GM12892 (cell line): ENCODE measurements around the gene TAF1.
"Not testable (repeated sequence)": the region's sequence is repeated elsewhere in the genome, so short reads cannot be mapped to it uniquely, and the experiment has no call there.

Experiments used
- DNase-seq: peaks from one replicate; pipeline ENCODE4 v3.0.0; 2011; ENCODE audit not compliant: insufficient read length
- FAIRE-seq: peaks from 2 replicates; lab custom pipeline; 2011; peaks lifted over from hg19 to GRCh38; lab: Jason Lieb, UNC
- POLR2A ChIP-seq: IDR thresholded peaks from 2 replicates; pipeline ENCODE4 v1.6.1; 2011; ENCODE audit warnings: low read depth, low read length, control low read depth
- POLR2AphosphoS5 ChIP-seq: IDR thresholded peaks from 2 replicates; pipeline ENCODE4 v1.6.1; 2011; ENCODE audit warnings: low read depth, low read length, control low read depth
- TAF1 ChIP-seq: IDR thresholded peaks from 2 replicates; pipeline ENCODE4 v1.6.1; 2011; ENCODE audit warnings: low read depth, mild to moderate bottlenecking, control low read depth, low read length, borderline replicate concordance

TAF1 gene

DNA sequence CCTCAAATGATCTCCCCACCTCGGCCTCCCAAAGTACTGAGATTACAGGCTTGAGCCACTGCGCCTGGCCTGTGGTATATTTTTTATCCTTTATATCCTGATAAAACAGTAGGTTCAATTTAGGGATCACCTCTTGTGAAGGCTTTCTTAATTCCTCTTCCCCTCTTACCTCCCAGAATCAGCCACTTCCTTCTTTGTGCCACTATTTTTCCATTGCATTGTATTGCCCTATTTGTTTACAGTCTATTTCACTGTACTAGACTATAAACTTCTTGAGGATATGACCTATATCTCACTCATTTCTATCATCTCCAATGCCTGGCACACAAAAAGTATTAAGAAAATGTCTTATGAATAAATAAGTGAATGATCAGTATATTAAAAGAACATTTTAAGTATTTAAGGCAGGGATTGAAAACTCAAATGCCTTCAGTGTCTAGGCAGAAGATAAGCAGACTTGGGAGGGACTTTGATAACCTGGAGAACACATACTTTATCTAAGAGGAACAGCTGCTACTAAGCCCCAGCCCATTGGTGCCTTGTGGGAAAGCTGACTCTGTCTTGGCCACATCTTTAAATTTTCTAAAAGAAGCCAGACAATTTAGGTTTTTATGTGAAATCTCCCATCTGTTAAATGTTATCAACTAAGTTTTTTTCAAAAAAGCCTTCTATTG is 84.4 kb downstream of the TAF1 start:
- TF ChIP-seq POLR2A (no peak), POLR2AphosphoS5 (no peak), TAF1 (no peak)

DNA sequence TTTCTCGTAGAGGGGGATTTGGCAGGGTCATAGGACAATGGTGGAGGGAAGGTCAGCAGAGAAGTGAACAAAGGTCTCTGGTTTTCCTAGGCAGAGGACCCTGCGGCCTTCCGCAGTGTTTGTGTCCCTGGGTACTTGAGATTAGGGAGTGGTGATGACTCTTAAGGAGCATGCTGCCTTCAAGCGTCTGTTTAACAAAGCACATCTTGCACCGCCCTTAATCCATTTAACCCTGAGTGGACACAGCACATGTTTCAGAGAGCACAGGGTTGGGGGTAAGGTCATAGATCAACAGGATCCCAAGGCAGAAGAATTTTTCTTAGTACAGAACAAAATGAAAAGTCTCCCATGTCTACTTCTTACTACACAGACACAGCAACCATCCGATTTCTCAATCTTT is 85.4 kb downstream of the TAF1 start:
- FAIRE-seq, DNase-seq: not testable (repeated sequence)

More for the DNA sequence above, 84.4 kb downstream of the TAF1 start:
- FAIRE-seq, result no peak
- no peak for DNase-seq

DNA sequence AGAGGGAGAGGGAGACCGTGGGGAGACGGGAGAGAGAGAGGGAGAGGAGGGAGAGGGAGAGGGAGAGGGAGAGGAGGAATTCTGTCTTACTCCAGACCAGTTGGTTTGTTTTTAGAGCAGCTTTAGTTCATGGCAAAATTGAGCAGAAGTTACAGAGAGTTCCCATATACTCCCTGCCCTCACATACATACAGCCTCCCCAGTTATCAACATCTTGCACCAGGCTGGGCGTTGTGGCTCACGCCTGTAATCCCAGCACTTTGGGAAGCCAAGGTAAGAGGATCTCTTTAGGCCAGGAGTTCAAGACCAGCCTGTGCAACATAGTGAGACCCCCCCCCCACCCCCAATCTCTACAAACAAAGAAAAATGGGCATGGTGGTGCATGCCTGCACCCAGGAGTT is 86.9 kb downstream of the TAF1 start:
- no peak for TF ChIP-seq POLR2AphosphoS5
- no peak for TF ChIP-seq POLR2A
- TF ChIP-seq TAF1, result no peak

DNA sequence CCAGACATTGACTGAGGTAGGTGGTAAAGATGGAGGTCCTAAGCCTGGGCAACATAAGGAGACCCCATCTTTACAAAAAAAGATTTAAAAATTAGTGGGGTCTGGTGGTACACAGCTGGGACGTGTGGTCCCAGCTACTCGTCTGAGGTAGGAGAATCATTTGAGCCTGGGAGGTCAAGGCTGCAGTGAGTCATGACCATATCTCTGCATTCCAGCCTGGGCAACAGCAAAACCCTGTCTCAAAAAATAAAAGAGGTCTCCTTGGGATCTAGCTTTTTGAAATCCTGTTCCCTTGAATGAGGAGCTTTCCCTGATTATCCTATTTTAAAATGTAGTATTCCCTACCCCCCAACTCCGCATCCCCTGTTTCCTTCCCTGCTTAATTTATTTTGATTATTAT is 88.1 kb downstream of the TAF1 start:
- TF ChIP-seq POLR2AphosphoS5 (no peak), POLR2A (no peak)
- DNase-seq, result no peak
- FAIRE-seq, result no peak

More for the DNA sequence above, 86.9 kb downstream of the TAF1 start:
- DNase-seq (no peak), FAIRE-seq (no peak)

DNA sequence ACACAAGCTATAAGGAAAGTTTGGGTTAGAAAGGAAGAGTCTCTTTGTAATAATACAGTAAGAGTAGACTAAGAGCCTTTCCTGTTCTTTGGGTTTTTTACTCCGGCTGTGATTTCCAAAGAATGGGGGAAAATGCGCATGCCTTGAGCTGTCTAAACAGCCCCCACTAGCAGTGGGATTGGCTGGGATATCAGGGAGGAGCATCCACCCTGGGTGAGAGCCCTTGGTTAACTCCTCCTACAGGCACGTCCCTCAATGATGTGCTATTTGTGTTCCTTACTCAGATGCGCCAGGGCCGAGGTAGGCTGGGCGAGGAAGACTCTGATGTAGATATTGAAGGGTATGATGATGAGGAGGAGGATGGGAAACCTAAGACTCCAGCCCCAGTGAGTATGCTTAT is 92.7 kb downstream of the TAF1 start:
- no peak for FAIRE-seq
- DNase-seq, result no peak
- no peak for TF ChIP-seq TAF1
- TF ChIP-seq POLR2A, result no peak
- TF ChIP-seq POLR2AphosphoS5, result no peak

DNA sequence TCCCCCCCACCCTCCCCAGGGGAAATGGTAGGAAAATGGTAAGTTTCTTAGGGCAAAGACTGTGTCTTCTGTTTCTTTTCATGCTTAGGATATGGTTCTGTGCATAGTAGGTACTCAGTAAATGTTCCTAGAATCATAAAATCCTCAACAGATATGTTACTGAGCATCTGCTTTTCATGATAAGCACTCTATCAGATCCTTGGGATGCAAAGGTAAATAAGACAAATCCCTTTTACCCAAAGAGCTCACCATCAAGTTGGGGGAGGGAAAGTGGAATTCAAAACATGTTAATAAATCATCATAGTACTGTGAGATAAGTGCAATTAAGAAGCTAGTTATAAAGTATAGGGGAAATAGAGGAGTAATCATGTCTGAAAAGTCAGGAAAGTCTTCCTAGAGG is 98.8 kb downstream of the TAF1 start:
- DNase-seq (no peak), FAIRE-seq (no peak)
- TF ChIP-seq POLR2A, result no peak
- TF ChIP-seq TAF1, result no peak
- TF ChIP-seq POLR2AphosphoS5, result no peak

DNA sequence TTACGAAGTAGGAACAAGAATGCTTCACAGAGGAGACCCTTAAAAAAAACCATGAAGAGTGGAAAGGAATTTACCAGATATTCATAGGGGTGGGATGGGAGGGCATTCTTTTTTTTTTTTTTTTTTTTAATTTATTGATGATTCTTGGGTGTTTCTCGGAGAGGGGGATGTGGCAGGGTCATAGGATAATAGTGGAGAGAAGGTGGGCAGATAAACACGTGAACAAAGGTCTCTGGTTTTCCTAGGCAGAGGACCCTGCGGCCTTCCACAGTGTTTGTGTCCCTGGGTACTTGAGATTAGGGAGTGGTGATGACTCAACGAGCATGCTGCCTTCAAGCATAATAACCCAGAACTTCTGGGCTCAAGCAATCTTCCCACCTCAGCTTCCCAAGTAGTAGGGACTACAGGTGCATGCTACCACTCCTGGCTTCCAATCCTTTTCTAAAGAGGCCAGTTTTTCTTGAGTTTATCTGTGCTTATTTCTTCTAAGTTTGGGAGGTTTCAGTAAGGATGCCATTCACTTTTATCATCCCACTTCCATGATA is 100.9 kb downstream of the TAF1 start:
- TF ChIP-seq POLR2AphosphoS5 (no peak), POLR2A (no peak)
- DNase-seq (no peak), FAIRE-seq (no peak)

DNA sequence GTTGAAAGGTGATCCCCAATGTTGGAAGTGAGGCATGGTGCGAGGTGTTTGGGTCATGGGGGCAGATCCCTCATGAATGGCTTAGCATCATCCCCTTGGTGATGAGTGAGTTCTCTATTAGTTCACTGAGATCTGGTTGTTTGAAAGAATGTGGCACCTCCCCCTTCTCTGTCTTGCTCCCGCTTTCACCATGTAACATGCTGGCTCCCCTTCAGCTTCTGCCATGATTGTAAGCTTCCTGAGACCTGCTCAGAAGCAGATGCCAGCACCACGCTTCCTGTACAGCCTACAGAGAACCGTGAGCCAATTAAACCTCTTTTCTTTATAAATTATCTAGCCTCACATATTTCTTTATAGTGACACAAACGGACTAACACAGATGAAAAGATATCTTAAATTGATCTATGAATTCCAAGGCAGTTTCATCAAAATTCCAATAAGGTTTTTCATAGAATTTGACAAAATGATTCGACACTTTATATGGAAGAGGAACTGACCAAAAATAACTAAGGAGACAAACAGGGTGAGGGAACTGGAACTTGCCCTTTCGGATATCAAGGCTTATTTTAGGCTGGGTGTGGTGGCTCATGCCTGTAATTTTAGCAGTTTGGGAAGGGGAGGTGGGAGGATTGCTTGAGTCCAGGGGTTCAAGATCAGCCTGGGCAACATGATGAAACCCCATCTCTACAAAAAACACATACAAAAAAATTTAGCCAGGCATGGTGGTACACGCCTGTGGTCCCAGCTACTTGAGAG is 109.8 kb downstream of the TAF1 start:
- DNase-seq, result no peak
- no peak for FAIRE-seq

DNA sequence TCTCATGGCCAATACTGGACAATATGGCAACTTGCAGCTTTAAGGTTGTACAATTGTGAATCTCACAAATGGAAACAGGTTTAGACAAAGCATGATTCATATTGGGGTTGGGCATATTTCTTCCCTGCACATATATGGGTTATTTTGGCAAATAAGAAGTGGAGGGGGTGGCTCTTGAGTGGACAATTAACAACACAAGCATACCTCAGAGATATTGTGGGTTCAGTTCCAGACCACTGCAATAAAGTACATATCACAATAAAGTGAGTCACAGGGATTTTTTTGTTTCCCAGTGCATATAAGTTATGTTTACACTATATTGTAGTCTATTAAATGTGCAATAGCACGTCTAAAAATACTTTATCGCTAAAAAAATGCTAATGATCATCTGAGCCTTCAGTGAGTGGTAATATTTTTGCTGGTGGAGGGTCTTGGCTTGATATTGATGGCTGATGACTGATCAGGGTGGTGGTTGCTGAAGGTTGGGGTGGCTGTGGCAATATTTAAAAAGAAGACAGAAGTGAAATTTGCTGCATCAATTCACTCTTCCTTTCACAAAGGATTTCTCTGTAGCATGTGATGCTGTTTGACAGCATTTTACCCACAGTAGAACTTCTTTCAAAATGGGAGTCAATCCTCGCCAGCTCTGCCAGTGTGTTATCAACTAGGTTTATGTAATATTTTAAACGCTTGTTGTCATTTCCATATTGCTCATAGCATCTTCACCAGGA is 116.2 kb downstream of the TAF1 start:
- FAIRE-seq (peak; percentile 17), DNase-seq (no peak)
- TF ChIP-seq POLR2AphosphoS5 (no peak), POLR2A (no peak), TAF1 (no peak)

More for the DNA sequence above, 109.8 kb downstream of the TAF1 start:
- TF ChIP-seq POLR2A (no peak), POLR2AphosphoS5 (no peak), TAF1 (no peak)

DNA sequence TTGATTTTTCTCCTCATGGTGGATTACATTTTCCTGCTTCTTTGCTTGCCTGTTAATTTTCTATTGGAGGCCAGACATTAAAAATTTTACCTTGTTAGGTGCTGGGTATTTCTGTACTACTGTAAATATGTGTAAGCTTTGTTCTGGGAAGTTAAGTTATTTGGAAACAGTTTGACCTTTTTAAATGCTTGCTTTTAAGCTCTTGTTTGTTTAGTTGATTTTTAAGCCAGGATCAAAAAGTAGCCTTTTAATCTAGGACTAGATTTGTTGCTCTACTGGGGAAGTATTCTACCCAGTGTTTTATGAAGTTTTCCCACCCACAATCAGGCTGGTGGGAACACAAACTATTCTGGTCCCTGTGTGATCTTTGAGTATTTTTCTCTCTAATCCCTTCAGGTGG is 121.7 kb downstream of the TAF1 start:
- TF ChIP-seq POLR2A, result no peak
- TF ChIP-seq POLR2AphosphoS5, result no peak
- DNase-seq (no peak), FAIRE-seq (no peak)

DNA sequence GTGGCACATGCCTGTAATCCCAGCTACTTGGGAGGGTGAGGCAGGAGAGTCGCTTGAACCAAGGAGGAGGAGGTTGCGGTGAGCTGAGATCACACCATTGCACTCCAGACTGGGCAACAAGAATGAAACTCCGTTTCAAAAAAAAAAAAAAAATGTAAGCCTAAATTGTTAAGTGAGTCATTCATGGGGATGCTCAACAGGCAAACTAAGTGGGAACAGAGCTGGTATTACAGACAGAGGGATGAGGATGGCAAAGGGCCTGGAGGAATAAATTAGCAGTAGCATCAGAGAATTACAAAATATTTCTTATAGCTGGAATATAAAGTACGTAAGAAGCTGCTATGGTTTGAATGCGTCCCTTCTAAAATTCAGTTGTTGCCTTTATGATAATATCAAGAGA is 123.4 kb downstream of the TAF1 start:
- TF ChIP-seq POLR2A, result no peak
- no peak for TF ChIP-seq POLR2AphosphoS5
- TF ChIP-seq TAF1, result no peak
- FAIRE-seq (no peak), DNase-seq (no peak)
